HepG2 (cell line): Measurements from ENCODE around the gene ENTPD7. TPM values are rescaled to one million over a fixed set of nuclear protein-coding genes. Genes with fewer than 3 reads are reported as not detected.
A peak's percentile ranks its signal among the peaks of the same experiment; 100 is the strongest.

ENCODE experiments used
- ATAC-seq: fragments of 200-7000 bp; cut with Tn5 transposase; 3 replicates; pipeline ENCODE4 v1.9.1; 2020; ENCODE audit warnings: mild to moderate bottlenecking, moderate library complexity
- BruUV-seq: library from RNA; stranded (reverse); fragments of 400-500 nt; replicated peaks from 2 replicates; lab custom pipeline; 2021; lab: Mats Ljungman, UMichigan
- CTCF ChIA-PET: fragments of 300-600 bp; formaldehyde crosslinking; extraction: SDS; loops from one replicate; lab custom pipeline; 2021; ENCODE audit warnings: low total read pairs, inconsistent platforms, low intra/inter-chr PET ratio; lab: Yijun Ruan, JAX
- POLR2A ChIA-PET: fragments of 350-600 bp; sonication (Branson Sonifier 250); formaldehyde crosslinking; loops from one replicate; lab custom pipeline; 2020; ENCODE audit warnings: antibody characterized with exemption, inconsistent platforms; lab: Yijun Ruan, JAX
- DNase-seq: peaks from one replicate; pipeline ENCODE4 v3.0.0-alpha.2; 2015; ENCODE audit warnings: low spot score
- FAIRE-seq: peaks from 3 replicates; lab custom pipeline; 2011; peaks lifted over from hg19 to GRCh38; lab: Jason Lieb, UNC
- H2AFZ ChIP-seq: one replicate; pipeline ENCODE4 v1.6.1; 2011; ENCODE audit warnings: low read length, inconsistent platforms
- H3K27ac ChIP-seq: fragments of 300-600 bp; 3 replicates; pipeline ENCODE4 v1.8.0; 2011; ENCODE audit warnings: mixed run types, mild to moderate bottlenecking, mixed read lengths, low read length, inconsistent platforms; ENCODE audit not compliant: insufficient read depth; ENCODE audit errors: extremely low read length
- H3K27me3 ChIP-seq, 2 experiments: fragments of 200-600 bp in 1 of 2; 2 replicates in 1 of 2; 3 replicates in 1 of 2; pipeline versions ENCODE4 v1.6.0 to v1.8.0; 2011; ENCODE audit warnings: low read length in 2 of 2, mild to moderate bottlenecking in 2 of 2, moderate library complexity in 2 of 2, inconsistent platforms in 1 of 2; ENCODE audit not compliant: insufficient read depth in 2 of 2, control insufficient read depth in 1 of 2
- H3K36me3 ChIP-seq, 2 experiments: fragments of 200-600 bp in 1 of 2; replicated peaks in 1 of 2; 2 replicates in 1 of 2; 3 replicates in 1 of 2; pipeline versions ENCODE4 v1.5.1 to v1.8.0; 2011; ENCODE audit warnings: low read length in 2 of 2, inconsistent platforms in 1 of 2; ENCODE audit not compliant: insufficient read depth in 2 of 2, control insufficient read depth in 1 of 2
- H3K4me1 ChIP-seq: 2 replicates; pipeline ENCODE4 v1.5.1; 2012; ENCODE audit warnings: low read length, inconsistent platforms; ENCODE audit not compliant: insufficient read depth
- H3K4me2 ChIP-seq: 2 replicates; pipeline ENCODE4 v1.6.0; 2011; ENCODE audit warnings: low read depth, low read length, inconsistent platforms
- H3K4me3 ChIP-seq, 3 experiments: fragments of 200-600 bp in 1 of 3; sonication (generic), shearing (Covaris generic) in 1 of 3; replicated peaks in 1 of 3; 2 replicates each; pipeline ENCODE4 v1.5.1; 2011 to 2016; ENCODE audit warnings: low read length in 3 of 3, inconsistent platforms in 2 of 3, low read depth in 2 of 3, mild to moderate bottlenecking in 2 of 3, control low read depth in 1 of 3, mixed read lengths in 1 of 3; ENCODE audit not compliant: insufficient read depth in 1 of 3
- H3K79me2 ChIP-seq: one replicate; pipeline ENCODE4 v1.6.1; 2011; ENCODE audit warnings: low read length, inconsistent platforms; ENCODE audit not compliant: insufficient read depth
- H3K9ac ChIP-seq: 2 replicates; pipeline ENCODE4 v1.6.0; 2011; ENCODE audit warnings: mild to moderate bottlenecking, low read depth, low read length, inconsistent platforms; ENCODE audit not compliant: insufficient read depth
- H3K9me3 ChIP-seq: 2 replicates; pipeline ENCODE4 v1.5.1; 2012; ENCODE audit warnings: mild to moderate bottlenecking, low read length
- H4K20me1 ChIP-seq: 2 replicates; pipeline ENCODE4 v1.6.0; 2011; ENCODE audit warnings: inconsistent platforms, mild to moderate bottlenecking, low read length, moderate library complexity; ENCODE audit not compliant: insufficient read depth
- EZH2 ChIP-seq: conservative IDR thresholded peaks from 2 replicates; pipeline ENCODE4 v1.6.1; 2012; ENCODE audit warnings: mild to moderate bottlenecking, low read depth, low read length, moderate library complexity
- FOXO4 ChIP-seq: sonication (generic); formaldehyde crosslinking; conservative IDR thresholded peaks from 2 replicates; pipeline ENCODE4 v1.8.1; 2023; ENCODE audit warnings: missing genetic modification reagents
- JUNB ChIP-seq: sonication (generic); formaldehyde crosslinking; IDR thresholded peaks from 2 replicates; pipeline ENCODE4 v1.8.0; 2022; ENCODE audit warnings: missing genetic modification reagents, mild to moderate bottlenecking, borderline replicate concordance
- NR0B2 ChIP-seq: sonication (generic); formaldehyde crosslinking; IDR thresholded peaks from 2 replicates; pipeline ENCODE4 v1.4.0; 2020; ENCODE audit warnings: mild to moderate bottlenecking, missing genetic modification reagents
- SAP130 ChIP-seq: IDR thresholded peaks from 2 replicates; pipeline ENCODE4 v1.6.1; 2016; ENCODE audit warnings: low read depth
- ZKSCAN8 ChIP-seq: IDR thresholded peaks from 2 replicates; pipeline ENCODE4 v1.6.1; 2016; ENCODE audit warnings: borderline replicate concordance, missing genetic modification reagents, missing compliant biosample characterization
- ZNF674 ChIP-seq: sonication (generic); formaldehyde crosslinking; IDR thresholded peaks from 2 replicates; pipeline ENCODE4 v1.5.0; 2020; ENCODE audit warnings: low read depth, mild to moderate bottlenecking, missing genetic modification reagents
- ZNF709 ChIP-seq: sonication (generic); formaldehyde crosslinking; IDR thresholded peaks from 2 replicates; pipeline ENCODE4 v1.5.0; 2020; ENCODE audit warnings: mild to moderate bottlenecking, missing genetic modification reagents
- ZNF780A ChIP-seq: sonication (generic); formaldehyde crosslinking; IDR thresholded peaks from 2 replicates; pipeline ENCODE4 v1.8.0; 2022; ENCODE audit warnings: mild to moderate bottlenecking, missing genetic modification reagents, moderate library complexity
- ZSCAN29 ChIP-seq: sonication (generic); formaldehyde crosslinking; conservative IDR thresholded peaks from 2 replicates; pipeline ENCODE4 v1.4.0; 2020; ENCODE audit warnings: mild to moderate bottlenecking, missing genetic modification reagents
- WGBS: methylation state at CpG from one replicate; pipeline ENCODE4 v1.1.6; 2017; ENCODE audit warnings: low lambda C conversion rate; 5-methylcytosine and 5-hydroxymethylcytosine counted together
- in situ Hi-C: cut with HindIII; loops from 2 replicates; pipeline ENCODE4 v1.10.0; 2017; ENCODE audit warnings: low pct_unique_long_range_greater_than_20kb; ENCODE audit not compliant: extremely low pct_ligation_motif_present
- intact Hi-C: fragments of 100-400 bp; cut with micrococcal nuclease; formaldehyde crosslinking; loops from one replicate; pipeline ENCODE4 v1.10.0; 2022; ENCODE audit not compliant: unreplicated experiment
- polyA plus RNA-seq, 8 experiments: library from polyadenylated mRNA; depleted of rRNA in 3 of 8; stranded (reverse) in 7 of 8; unstranded in 1 of 8; fragments of >200 nt; fragmentation: Illumina TruSeq in 4 of 8; extraction: Trizol in 4 of 8; gene quantifications; 2 replicates each; pipeline versions ENCODE4 v1.2.1 to v1.2.3, GENCODE V29; 2011 to 2016; ENCODE audit warnings: low read depth in 4 of 8, missing spikeins in 1 of 8, mixed read lengths in 1 of 8; ENCODE audit not compliant: insufficient read depth in 1 of 8
- total RNA-seq, 5 experiments: library from RNA; depleted of rRNA; stranded (reverse); fragments of >200 nt; fragmentation: Illumina TruSeq; extraction: Trizol; gene quantifications; 2 replicates each; pipeline ENCODE4 v1.2.3, GENCODE V29; 2016; ENCODE audit warnings: low read depth in 1 of 5

ENTPD7 gene
- total and polyA plus RNA-seq, 2 of the 13 experiments (the other 11 are each of a cell fraction or from before 2014, with no cell fraction given), result 7.6 to 36.5 TPM

GRCh38 chr10:99617696-99618095 is 41.6 kb upstream of the ENTPD7 start (continued):
- no peak for TF ChIP-seq ZNF780A
- TF ChIP-seq ZKSCAN8, result no peak
- no peak for TF ChIP-seq JUNB (CRISPR knock-in tag)
- TF ChIP-seq SAP130, result no peak
- TF ChIP-seq NR0B2 (CRISPR knock-in tag), result no peak
- TF ChIP-seq ZSCAN29 (CRISPR knock-in tag), result no peak
- no peak for TF ChIP-seq ZNF674 (CRISPR knock-in tag)
- TF ChIP-seq EZH2, result no peak

- no TSS peak for BruUV-seq
- Histone ChIP-seq H3K27ac (peak overlapping the region; percentile 68), H3K4me2 (peak overlapping the region; percentile 88), H3K9me3 (no peaks in the 10 kb centered on the region), H2AFZ (no peak overlapping the region), H3K79me2 (peaks cover 35% of the 10 kb centered on the region), H3K4me3 (peak overlapping the region; percentile 83 to 95 (median 87)), H3K4me1 (peaks cover 41% of the 10 kb centered on the region), H3K9ac (peak overlapping the region; percentile 90), H3K27me3 (no peaks in the 10 kb centered on the region; a peak in 1 of 5 replicates), H3K36me3 (peaks cover 1 to 7% of the 10 kb centered on the region in 2 experiments; a peak in 3 of 5 replicates), H4K20me1 (peaks cover 5% of the 10 kb centered on the region; the same call in 1 of the 2 replicates)
- intact Hi-C loops, result no loop called here
- TF ChIP-seq ZNF709 (CRISPR knock-in tag) (no peak), FOXO4 (CRISPR knock-in tag) (0 out of 2 replicates have a peak, but pooled peaks have one; percentile 87), SAP130 (peak; percentile 35; the same call in 1 of the 2 replicates)
- 3% methylated on average over 9 of the region's 9 CpGs for WGBS
- in situ Hi-C loops, result no loop called here
- CTCF ChIA-PET, result no interaction called here
- POLR2A ChIA-PET, result interaction anchor here (1.1 to 5.4 kb wide), 4 partner anchors 20 to 189 kb away, joined by 3 to 63 read pairs (median 21); partner anchors contain the start of genes ENTPD7 and GOT1
- ATAC-seq (no peak), DNase-seq (no peak), FAIRE-seq (no peak)
Observed at GRCh38 chr10:99619090-99619800, 40.1 kb upstream of the ENTPD7 start.
